NCI-H82 (cell line): ENCODE results near the gene KHSRP.
"Not testable (repeated sequence)": the region's sequence is repeated elsewhere in the genome, so short reads cannot be mapped to it uniquely, and the experiment has no call there.

Experiments used
- DNase-seq: peaks from one replicate; lab custom pipeline; 2025; lab: John Stamatoyannopoulos, UW

Gene KHSRP

DNA sequence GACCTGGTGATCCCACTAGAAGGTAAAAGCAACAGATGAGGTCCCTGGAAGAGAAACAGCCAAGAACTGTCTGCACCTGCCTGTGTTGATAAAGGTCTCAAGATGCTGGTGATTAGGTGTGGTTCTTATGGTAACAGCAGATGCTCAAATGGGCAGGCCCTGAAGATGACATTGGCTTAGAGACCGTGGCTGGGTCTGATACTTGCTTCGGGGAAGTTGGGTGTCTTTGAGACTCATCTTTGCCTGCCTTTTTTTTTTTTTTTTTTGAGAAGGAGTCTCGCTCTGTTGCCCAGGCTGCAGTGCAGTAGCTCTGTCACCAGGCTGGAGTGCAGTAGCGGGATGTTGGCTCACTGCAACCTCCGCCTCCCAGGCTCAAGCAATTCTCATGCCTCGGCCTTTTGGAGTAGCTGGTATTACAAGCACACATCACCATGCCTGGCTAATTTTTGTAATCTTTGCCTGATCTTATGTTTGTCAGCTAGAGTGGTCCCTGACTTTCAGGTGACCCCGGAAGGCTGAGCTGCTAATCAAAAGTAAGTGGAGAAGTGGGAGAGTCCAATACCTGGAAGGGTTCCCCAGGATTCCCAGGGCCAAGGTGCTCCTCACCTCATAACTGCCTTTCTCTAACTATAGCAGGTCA lies 27.1 kb upstream of the KHSRP start:
- DNase-seq: no peak

- no peak for DNase-seq
These were observed 25.6 kb upstream of the KHSRP start for GRCh38 chr19:6450166-6450565.

GRCh38 chr19:6448045-6448444 lies 23.4 kb upstream of the KHSRP start:
- DNase-seq: no peak

DNA sequence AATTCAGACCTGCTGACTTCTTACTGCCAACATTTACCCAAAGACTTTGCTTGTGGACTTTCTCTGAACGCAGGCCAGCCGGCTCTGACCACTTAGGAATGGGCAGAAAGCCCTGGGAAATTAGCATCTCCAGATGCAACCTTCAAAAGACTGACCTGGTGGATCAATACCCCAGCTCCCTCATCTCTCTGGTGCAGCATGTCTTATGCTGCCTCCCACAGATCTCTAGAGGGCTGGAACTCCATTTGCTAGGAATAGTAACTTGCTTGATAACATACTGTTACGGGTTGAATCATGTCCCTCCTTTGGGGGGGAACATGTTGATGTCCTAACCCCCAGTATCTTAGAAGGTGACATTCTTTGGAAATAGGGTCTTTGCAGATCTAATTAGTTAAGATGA lies 21.8 kb upstream of the KHSRP start:
- DNase-seq: no peak

GRCh38 chr19:6443986-6444385 lies 19.4 kb upstream of the KHSRP start:
- DNase-seq: no peak

GRCh38 chr19:6442087-6442688 lies 17.6 kb upstream of the KHSRP start:
- DNase-seq: no peak

DNA sequence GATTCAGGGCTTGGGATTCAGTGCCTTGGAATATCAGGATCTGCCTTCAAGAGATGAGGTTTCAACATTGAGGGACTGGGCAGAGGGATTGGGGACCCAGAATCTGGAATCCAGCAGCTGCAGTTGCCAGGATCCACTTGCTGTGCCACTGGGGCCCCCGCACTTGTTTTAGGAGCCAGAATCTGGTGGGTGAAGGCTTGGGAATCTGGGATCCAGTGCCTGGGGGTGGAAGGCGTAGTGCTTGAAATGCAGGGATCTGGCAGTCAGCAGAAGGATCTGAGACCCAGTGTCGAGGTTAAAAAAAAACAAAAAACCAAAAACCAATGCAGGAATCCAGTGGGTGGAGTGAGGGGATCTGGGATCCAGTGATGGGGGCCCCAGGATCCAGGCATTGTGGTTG lies 16.3 kb upstream of the KHSRP start:
- DNase-seq: no peak

DNA sequence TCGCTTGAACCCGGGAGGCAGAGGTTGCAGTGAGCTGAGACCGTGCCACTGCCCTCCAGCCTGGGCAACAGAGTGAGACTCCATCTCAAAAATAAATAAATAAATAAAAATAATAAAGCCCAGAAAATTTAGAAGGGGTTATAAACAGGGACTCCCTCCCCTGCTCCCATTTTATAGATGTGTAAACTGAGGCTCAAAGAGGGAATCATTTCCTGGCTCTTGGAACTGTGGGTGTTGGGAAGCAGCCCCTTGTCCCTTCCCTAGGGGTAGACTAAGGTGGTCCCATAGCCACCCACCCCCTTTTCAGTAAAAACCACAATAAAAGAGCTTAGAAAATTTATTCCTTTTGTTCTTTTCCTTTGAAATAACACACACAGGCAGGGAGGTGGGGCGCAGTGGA lies 15.1 kb upstream of the KHSRP start:
- DNase-seq: no peak

DNA sequence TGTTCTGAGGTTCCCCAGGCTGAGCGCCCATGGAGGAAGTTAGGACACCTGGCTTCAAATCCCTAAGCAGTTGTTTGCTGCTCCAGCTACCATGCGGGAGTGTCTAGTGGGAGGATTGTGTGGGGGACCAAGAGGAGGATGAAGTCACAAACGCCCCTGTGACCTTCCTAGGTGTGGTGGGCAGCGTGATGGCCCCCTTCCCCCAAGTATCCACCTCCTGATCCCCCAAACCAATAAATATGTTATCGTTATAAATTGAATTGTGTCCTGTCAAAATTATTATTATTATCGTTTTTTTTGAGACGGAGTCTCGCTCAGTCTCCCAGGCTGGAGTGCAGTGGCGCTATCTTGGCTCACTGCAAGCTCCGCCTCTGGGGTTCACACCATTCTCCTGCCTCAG lies 9.1 kb upstream of the KHSRP start, which contains the start of gene SLC25A41:
SLC25A41 (minus strand) TSS at position 101 of the 400 bp plus-strand sequence; CDS start at position 31, 70 bp downstream.
- no peak for DNase-seq

DNA sequence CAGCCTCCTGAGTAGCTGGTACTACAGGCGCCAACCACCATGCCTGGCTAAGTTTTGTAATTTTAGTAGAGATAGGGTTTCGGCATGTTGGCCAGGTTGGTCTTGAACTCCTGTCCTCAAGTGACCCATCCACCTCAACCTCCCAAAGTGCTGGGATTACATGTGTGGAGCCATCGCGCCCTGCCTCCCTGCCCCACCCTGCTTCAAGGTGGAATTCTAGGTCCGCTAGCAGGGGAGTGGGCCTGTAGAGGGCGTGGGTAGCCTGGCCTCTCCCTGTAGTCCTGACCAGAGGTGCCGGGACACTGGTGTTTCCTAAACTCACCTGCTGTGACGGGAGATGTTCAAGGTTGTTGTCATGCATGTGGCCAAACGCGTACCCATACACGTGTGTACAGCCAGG lies 8.6 kb upstream of the KHSRP start:
- DNase-seq: no peak

DNA sequence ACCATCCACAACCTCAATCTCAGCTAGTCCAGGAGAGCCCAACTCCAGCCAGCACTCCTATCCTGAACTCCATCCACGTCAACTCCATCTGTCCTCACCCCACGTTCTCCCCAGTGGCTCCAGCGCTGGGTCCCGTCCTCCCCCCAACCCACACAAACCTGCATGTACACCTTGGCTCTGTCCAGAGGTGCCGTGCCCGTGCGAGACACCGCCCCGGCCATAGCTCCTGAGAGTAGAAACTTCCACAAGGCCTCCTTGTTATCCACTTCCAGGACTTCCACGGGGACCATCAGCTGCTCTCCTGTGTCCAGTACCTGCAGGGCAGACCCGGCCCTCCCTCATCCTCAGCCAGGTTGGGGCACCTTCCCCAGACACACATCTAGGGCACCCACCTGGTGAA lies 7.3 kb upstream of the KHSRP start:
- DNase-seq: no peak

GRCh38 chr19:6429419-6430221 lies 5.0 kb upstream of the KHSRP start:
- no peak for DNase-seq

DNA sequence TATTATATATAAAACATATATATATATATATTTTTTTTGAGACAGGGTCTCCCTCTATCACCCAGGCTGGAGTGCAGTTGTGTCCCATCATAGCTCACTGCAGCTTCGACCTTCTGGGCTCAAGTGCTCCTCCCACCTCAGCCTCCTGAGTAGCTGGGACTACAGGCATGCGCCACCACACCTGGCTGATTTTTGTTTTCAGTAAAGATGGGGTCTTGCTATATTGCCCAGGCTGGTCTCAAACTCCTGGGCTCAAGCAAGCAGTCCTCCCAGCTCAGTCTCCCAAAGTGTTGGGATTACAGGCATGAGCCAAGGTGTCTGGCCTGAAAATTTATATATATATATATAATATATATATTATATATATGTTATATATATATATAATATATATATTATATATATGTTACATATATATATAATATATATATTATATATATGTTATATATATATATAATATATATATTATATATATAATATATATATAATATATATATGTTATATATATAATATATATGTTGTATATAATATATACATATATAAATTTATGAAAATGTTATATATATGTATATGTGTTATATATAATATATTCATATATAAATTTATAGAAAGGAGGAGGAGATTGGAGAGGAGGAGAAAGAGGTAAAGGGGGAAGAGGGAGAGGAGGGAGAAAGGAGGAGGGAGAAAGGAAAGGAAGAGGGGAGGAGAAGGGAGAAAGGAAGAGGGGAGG lies 4.2 kb upstream of the KHSRP start:
- DNase-seq: not testable (repeated sequence)

- no peak for DNase-seq
These were observed 2.5 kb upstream of the KHSRP start for GRCh38 chr19:6427131-6427530.

- peak; percentile 29 for DNase-seq
These were observed 1.4 kb upstream of the KHSRP start for GRCh38 chr19:6425732-6426620.

DNA sequence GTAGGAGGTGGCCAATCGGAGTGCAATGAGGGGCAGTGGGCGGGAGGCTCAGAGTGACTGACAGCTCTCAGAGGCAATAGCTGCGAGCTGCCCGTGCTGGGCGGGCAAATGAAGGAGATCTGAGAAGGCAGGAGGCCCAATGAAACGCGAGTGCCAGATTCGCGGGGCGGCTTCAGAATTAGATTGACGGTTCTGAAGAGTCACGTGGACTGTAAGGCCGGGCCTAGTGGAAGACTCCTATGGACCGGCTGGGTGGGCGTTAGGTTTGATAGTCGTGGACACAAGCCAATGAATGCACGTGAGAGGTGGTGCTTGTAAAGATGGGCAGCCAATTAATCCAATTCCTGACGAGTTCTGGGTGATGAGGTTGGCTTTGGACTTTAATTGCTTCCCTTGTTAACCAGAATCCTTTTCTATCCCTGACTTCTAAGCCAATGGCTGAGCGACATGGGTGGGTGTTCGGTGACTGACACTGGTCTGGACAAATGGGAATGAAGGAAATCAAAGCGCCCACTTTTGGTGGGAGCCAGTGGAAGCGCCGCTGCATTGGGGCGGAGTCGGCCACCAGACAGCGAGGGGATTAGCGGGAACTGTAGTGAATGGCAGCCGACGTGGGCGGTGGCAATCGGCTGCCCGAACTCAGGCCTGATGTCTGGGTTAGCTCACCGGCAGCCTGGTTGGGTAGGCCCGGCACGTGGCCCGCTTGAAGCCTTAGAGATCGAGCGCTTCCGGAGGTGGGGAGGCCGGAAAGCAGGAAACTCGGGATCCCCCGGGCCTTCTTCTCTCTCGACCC lies 524 bp upstream of the KHSRP start:
- DNase-seq: peak; percentile 100

GRCh38 chr19:6423499-6424194 lies 964 bp downstream of the KHSRP start:
- DNase-seq: peak; percentile 29

GRCh38 chr19:6421075-6422014 lies 3.3 kb downstream of the KHSRP start:
- no peak for DNase-seq

GRCh38 chr19:6418562-6418932 lies 6.1 kb downstream of the KHSRP start:
- DNase-seq: no peak
